IMR-90 (cell line): Measurements from ENCODE around the gene GSS. TPM values are rescaled to one million over a fixed set of nuclear protein-coding genes. Genes with fewer than 3 reads are reported as not detected.

Source experiments
- ATAC-seq: fragments of 200-7000 bp; cut with Tn5 transposase; 2 replicates; pipeline ENCODE4 v1.9.1; 2020; ENCODE audit warnings: low read depth, mild to moderate bottlenecking, moderate library complexity
- BruUV-seq: library from RNA; stranded (reverse); fragments of 400-500 nt; replicated peaks from 2 replicates; lab custom pipeline; 2021; lab: Mats Ljungman, UMichigan
- CTCF ChIA-PET: fragments of 300-600 bp; formaldehyde crosslinking; extraction: SDS; loops from one replicate; lab custom pipeline; 2021; ENCODE audit warnings: antibody characterized with exemption; lab: Yijun Ruan, JAX
- POLR2A ChIA-PET: fragments of 300-600 bp; sonication (Branson Sonifier 250); formaldehyde crosslinking; loops from one replicate; lab custom pipeline; 2022; ENCODE audit warnings: antibody characterized with exemption; ENCODE audit not compliant: unreplicated experiment; lab: Charles Lee
- DNase-seq: peaks from one replicate; pipeline ENCODE4 v3.0.0; 2013
- H2AFZ ChIP-seq: replicated peaks from 2 replicates; pipeline ENCODE3; 2013; ENCODE audit warnings: low read length, mild to moderate bottlenecking; ENCODE audit not compliant: poor library complexity
- H2AK5ac ChIP-seq: 2 replicates; pipeline ENCODE4 v1.6.1; 2013; ENCODE audit warnings: low read depth, low read length, inconsistent platforms
- H2AK9ac ChIP-seq: replicated peaks from 2 replicates; pipeline ENCODE3; 2013; ENCODE audit warnings: mild to moderate bottlenecking, low read depth, low read length, moderate library complexity; ENCODE audit not compliant: poor library complexity
- H2BK120ac ChIP-seq: 2 replicates; pipeline ENCODE4 v1.6.1; 2013; ENCODE audit warnings: low read depth, low read length, inconsistent platforms
- H2BK15ac ChIP-seq: 3 replicates; pipeline ENCODE4 v1.6.1; 2013; ENCODE audit warnings: low read depth, low read length, inconsistent platforms
- H2BK20ac ChIP-seq: 2 replicates; pipeline ENCODE4 v1.6.1; 2013; ENCODE audit warnings: low read depth, mild to moderate bottlenecking, inconsistent platforms, low read length, moderate library complexity
- H2BK5ac ChIP-seq: 2 replicates; pipeline ENCODE4 v1.6.1; 2013; ENCODE audit warnings: mild to moderate bottlenecking, low read depth, low read length, inconsistent platforms; ENCODE audit not compliant: poor library complexity, severe bottlenecking
- H3K14ac ChIP-seq: replicated peaks from 2 replicates; pipeline ENCODE4 v1.6.1; 2013; ENCODE audit warnings: low read depth, low read length, inconsistent platforms
- H3K18ac ChIP-seq: 2 replicates; pipeline ENCODE4 v1.6.1; 2013; ENCODE audit warnings: low read depth, low read length, control low read depth
- H3K23ac ChIP-seq: 2 replicates; pipeline ENCODE4 v1.6.1; 2013; ENCODE audit warnings: low read depth, low read length, inconsistent platforms
- H3K27ac ChIP-seq: 2 replicates; pipeline ENCODE4 v1.5.1; 2013; ENCODE audit warnings: mild to moderate bottlenecking, control low read depth, low read length; ENCODE audit not compliant: insufficient read depth
- H3K27me3 ChIP-seq: 2 replicates; pipeline ENCODE4 v1.6.1; 2013; ENCODE audit warnings: low read length; ENCODE audit not compliant: control insufficient read depth, insufficient read depth
- H3K36me3 ChIP-seq: 2 replicates; pipeline ENCODE4 v1.6.1; 2013; ENCODE audit warnings: low read length, mixed read lengths; ENCODE audit not compliant: control insufficient read depth, insufficient read depth
- H3K4ac ChIP-seq: 2 replicates; pipeline ENCODE4 v1.6.1; 2013; ENCODE audit warnings: low read depth, low read length, inconsistent platforms
- H3K4me1 ChIP-seq: 2 replicates; pipeline ENCODE4 v1.6.1; 2013; ENCODE audit warnings: low read length, mixed read lengths; ENCODE audit not compliant: control insufficient read depth, insufficient read depth
- H3K4me2 ChIP-seq: 2 replicates; pipeline ENCODE4 v1.6.1; 2013; ENCODE audit warnings: low read depth, mild to moderate bottlenecking, control low read depth, low read length, moderate library complexity
- H3K4me3 ChIP-seq: 2 replicates; pipeline ENCODE4 v1.5.1; 2013; ENCODE audit warnings: low read depth, mild to moderate bottlenecking, control low read depth, low read length, moderate library complexity; ENCODE audit not compliant: insufficient read depth
- H3K56ac ChIP-seq: 2 replicates; pipeline ENCODE4 v1.6.1; 2013; ENCODE audit warnings: low read length, inconsistent platforms; ENCODE audit not compliant: insufficient read depth; ENCODE audit errors: extremely low read depth
- H3K79me1 ChIP-seq, 2 experiments: 2 replicates each; pipeline ENCODE4 v1.6.1; 2013; ENCODE audit warnings: low read length in 2 of 2, inconsistent platforms in 1 of 2, low read depth in 1 of 2
- H3K9ac ChIP-seq: 2 replicates; pipeline ENCODE4 v1.6.1; 2013; ENCODE audit warnings: low read depth, low read length, control low read depth
- H3K9me1 ChIP-seq: 2 replicates; pipeline ENCODE4 v1.6.1; 2013; ENCODE audit warnings: low read length, inconsistent platforms; ENCODE audit not compliant: insufficient read depth
- H3K9me3 ChIP-seq: 2 replicates; pipeline ENCODE4 v1.6.1; 2013; ENCODE audit warnings: low read length; ENCODE audit not compliant: control insufficient read depth, insufficient read depth
- H4K20me1 ChIP-seq: 2 replicates; pipeline ENCODE4 v1.6.1; 2013; ENCODE audit warnings: low read length, inconsistent platforms; ENCODE audit not compliant: insufficient read depth
- H4K5ac ChIP-seq: 2 replicates; pipeline ENCODE4 v1.6.1; 2013; ENCODE audit warnings: mild to moderate bottlenecking, low read depth, low read length, control low read depth
- H4K8ac ChIP-seq, 2 experiments: 2 replicates each; pipeline ENCODE4 v1.6.1; 2013; ENCODE audit warnings: low read depth in 2 of 2, low read length in 2 of 2, control low read depth in 1 of 2, inconsistent platforms in 1 of 2
- H4K91ac ChIP-seq: 2 replicates; pipeline ENCODE4 v1.6.1; 2013; ENCODE audit warnings: low read depth, low read length, inconsistent platforms; ENCODE audit not compliant: insufficient read depth
- BHLHE40 ChIP-seq: fragments of 150-350 bp; IDR thresholded peaks from 2 replicates; pipeline ENCODE4 v1.6.1; 2016; ENCODE audit warnings: mild to moderate bottlenecking, low read depth, low read length
- CEBPB ChIP-seq: IDR thresholded peaks from 2 replicates; pipeline ENCODE4 v1.6.1; 2012; ENCODE audit warnings: low read depth, low read length, improper control_type of control experiment
- CHD1 ChIP-seq: IDR thresholded peaks from 2 replicates; pipeline ENCODE4 v1.6.1; 2012; ENCODE audit warnings: low read depth, low read length, improper control_type of control experiment
- ELK1 ChIP-seq: fragments of 150-350 bp; IDR thresholded peaks from 2 replicates; pipeline ENCODE4 v1.6.1; 2016; ENCODE audit warnings: low read depth, mild to moderate bottlenecking, low read length, moderate library complexity, borderline replicate concordance
- FOS ChIP-seq: fragments of 150-350 bp; IDR thresholded peaks from 2 replicates; pipeline ENCODE4 v1.6.1; 2016; ENCODE audit warnings: low read depth, low read length
- MAFK ChIP-seq: IDR thresholded peaks from 2 replicates; pipeline ENCODE4 v1.6.1; 2012; ENCODE audit warnings: low read depth, low read length, improper control_type of control experiment
- MAZ ChIP-seq: IDR thresholded peaks from 2 replicates; pipeline ENCODE4 v1.6.1; 2012; ENCODE audit warnings: low read depth, mild to moderate bottlenecking, low read length, improper control_type of control experiment, moderate library complexity, borderline replicate concordance
- MXI1 ChIP-seq: IDR thresholded peaks from 2 replicates; pipeline ENCODE4 v1.6.1; 2012; ENCODE audit warnings: low read depth, mild to moderate bottlenecking, low read length, moderate library complexity, borderline replicate concordance
- NFE2L2 ChIP-seq: fragments of 150-350 bp; IDR thresholded peaks from 2 replicates; pipeline ENCODE4 v1.6.1; 2016; ENCODE audit warnings: low read depth, mild to moderate bottlenecking, low read length
- POLR2A ChIP-seq: IDR thresholded peaks from 2 replicates; pipeline ENCODE4 v1.6.1; 2012; ENCODE audit warnings: mild to moderate bottlenecking, low read depth, low read length
- RAD21 ChIP-seq: IDR thresholded peaks from 2 replicates; pipeline ENCODE4 v1.6.1; 2012; ENCODE audit warnings: low read length, improper control_type of control experiment
- RCOR1 ChIP-seq: IDR thresholded peaks from 2 replicates; pipeline ENCODE4 v1.6.1; 2012; ENCODE audit warnings: mild to moderate bottlenecking, low read length, improper control_type of control experiment; ENCODE audit not compliant: insufficient replicate concordance
- RFX5 ChIP-seq: IDR thresholded peaks from 2 replicates; pipeline ENCODE4 v1.8.0; 2012; ENCODE audit warnings: low read depth, mild to moderate bottlenecking, low read length, moderate library complexity
- SMC3 ChIP-seq: fragments of 150-350 bp; IDR thresholded peaks from 2 replicates; pipeline ENCODE4 v1.6.1; 2016; ENCODE audit warnings: low read depth, mild to moderate bottlenecking, antibody characterized with exemption, low read length, moderate library complexity
- dilution Hi-C: fragments of 300-500 bp; cut with HindIII; formaldehyde crosslinking; loops from one replicate; pipeline ENCODE4 v1.14.3; 2018; ENCODE audit warnings: low sequenced_read_pairs; ENCODE audit not compliant: unreplicated experiment
- in situ Hi-C: fragments of 300-500 bp; cut with MboI; formaldehyde crosslinking; loops from 3 replicates; pipeline ENCODE4 v1.14.3; 2019; ENCODE audit warnings: low sequenced_read_pairs, inconsistent platforms, mixed read lengths
- intact Hi-C: fragments of 100-400 bp; cut with micrococcal nuclease; formaldehyde crosslinking; loops from 2 replicates; pipeline ENCODE4 v1.10.0; 2022
- polyA plus RNA-seq, 3 experiments: library from polyadenylated mRNA; depleted of rRNA; stranded (reverse); fragments of >200 nt; gene quantifications; 2 replicates each; pipeline ENCODE4 v1.2.3, GENCODE V29; 2012; ENCODE audit warnings: low replicate concordance in 1 of 3
- total RNA-seq: library from RNA; depleted of rRNA; stranded (reverse); fragments of >200 nt; gene quantifications from 2 replicates; pipeline ENCODE4 v1.2.3, GENCODE V29; 2012
- TF ChIP-seq, protein P1 (sequence below): fragments of 150-350 bp; IDR thresholded peaks from 2 replicates; pipeline ENCODE4 v1.6.1; 2017; ENCODE audit warnings: mild to moderate bottlenecking, antibody characterized with exemption, low read length, low read depth
- TF ChIP-seq, protein P2 (sequence below): conservative IDR thresholded peaks from 2 replicates; pipeline ENCODE4 v1.5.1; 2012; ENCODE audit warnings: mild to moderate bottlenecking, low read depth, low read length, improper control_type of control experiment

Gene GSS
- total and polyA plus RNA-seq, 2 of the 4 experiments (the other 2 are of a cell fraction) = 73.7 to 90.0 TPM

DNA sequence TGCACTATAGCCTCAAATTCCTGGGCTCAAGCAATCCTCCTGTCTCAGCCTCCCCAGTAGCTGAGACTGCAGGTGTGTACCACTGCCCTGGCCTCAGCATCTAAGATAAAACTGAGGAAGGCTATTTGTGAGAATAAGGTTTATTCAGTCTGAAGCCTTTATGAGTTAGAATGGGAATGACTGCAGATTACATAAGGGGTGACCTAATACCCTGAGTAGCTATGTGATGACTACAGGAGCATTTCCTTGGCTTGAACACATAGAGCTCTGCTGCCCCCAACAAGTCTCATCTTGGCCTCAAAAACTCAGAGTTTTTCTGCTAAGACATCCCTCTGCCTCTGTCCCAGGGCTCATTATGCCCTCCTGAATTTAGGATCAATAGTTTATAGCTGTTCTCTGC lies 7.6 kb downstream of the GSS start:
- no peak overlapping the region for H3K23ac ChIP-seq
- no peak overlapping the region for H4K5ac ChIP-seq
- peaks cover 4% of the 10 kb centered on the region for H3K4me1 ChIP-seq
- peak overlapping the region; percentile 63 for H3K4ac ChIP-seq
- POLR2A ChIA-PET = no interaction called here
- peak overlapping the region in 1 of 2 experiments; percentile 50; a peak in 1 of 4 replicates for H4K8ac ChIP-seq
- no peak overlapping the region for H3K18ac ChIP-seq
- H2AK5ac ChIP-seq = no peak overlapping the region
- no peak overlapping the region for H3K4me3 ChIP-seq
- no peak overlapping the region for H3K27ac ChIP-seq
- dilution Hi-C loops (no loop called here), intact Hi-C loops (loop anchor here (1.0 kb wide), 1 partner anchor 72 kb away; the partner anchor contains the start of gene ACSS2), in situ Hi-C loops (no loop called here)
- no peak overlapping the region for H3K56ac ChIP-seq
- peak; percentile 92 for DNase-seq
- peaks cover 2 to 19% of the 10 kb centered on the region in 2 experiments; a peak in 3 of 4 replicates for H3K79me1 ChIP-seq
- CTCF ChIA-PET = interaction anchor here (0.6 to 1.5 kb wide), 4 partner anchors 68 to 539 kb away, joined by 3 to 19 read pairs (median 4); no protein-coding TSS in a partner anchor
- TF ChIP-seq NFE2L2 = no peak
- TF ChIP-seq BHLHE40 = no peak
- no peak for TF ChIP-seq MXI1
- TF ChIP-seq CHD1 = no peak
- TF ChIP-seq POLR2A = no peak
- 0 out of 2 replicates have a peak, but pooled peaks have one; percentile 23 for TF ChIP-seq RFX5
- TF ChIP-seq ELK1 = no peak
- TF ChIP-seq SMC3 = peak; percentile 30; the same call in 1 of the 2 replicates
- TF ChIP-seq MAFK = no peak
- TF ChIP-seq, protein P1, sequence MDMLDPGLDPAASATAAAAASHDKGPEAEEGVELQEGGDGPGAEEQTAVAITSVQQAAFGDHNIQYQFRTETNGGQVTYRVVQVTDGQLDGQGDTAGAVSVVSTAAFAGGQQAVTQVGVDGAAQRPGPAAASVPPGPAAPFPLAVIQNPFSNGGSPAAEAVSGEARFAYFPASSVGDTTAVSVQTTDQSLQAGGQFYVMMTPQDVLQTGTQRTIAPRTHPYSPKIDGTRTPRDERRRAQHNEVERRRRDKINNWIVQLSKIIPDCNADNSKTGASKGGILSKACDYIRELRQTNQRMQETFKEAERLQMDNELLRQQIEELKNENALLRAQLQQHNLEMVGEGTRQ = no peak
- TF ChIP-seq, protein P2, sequence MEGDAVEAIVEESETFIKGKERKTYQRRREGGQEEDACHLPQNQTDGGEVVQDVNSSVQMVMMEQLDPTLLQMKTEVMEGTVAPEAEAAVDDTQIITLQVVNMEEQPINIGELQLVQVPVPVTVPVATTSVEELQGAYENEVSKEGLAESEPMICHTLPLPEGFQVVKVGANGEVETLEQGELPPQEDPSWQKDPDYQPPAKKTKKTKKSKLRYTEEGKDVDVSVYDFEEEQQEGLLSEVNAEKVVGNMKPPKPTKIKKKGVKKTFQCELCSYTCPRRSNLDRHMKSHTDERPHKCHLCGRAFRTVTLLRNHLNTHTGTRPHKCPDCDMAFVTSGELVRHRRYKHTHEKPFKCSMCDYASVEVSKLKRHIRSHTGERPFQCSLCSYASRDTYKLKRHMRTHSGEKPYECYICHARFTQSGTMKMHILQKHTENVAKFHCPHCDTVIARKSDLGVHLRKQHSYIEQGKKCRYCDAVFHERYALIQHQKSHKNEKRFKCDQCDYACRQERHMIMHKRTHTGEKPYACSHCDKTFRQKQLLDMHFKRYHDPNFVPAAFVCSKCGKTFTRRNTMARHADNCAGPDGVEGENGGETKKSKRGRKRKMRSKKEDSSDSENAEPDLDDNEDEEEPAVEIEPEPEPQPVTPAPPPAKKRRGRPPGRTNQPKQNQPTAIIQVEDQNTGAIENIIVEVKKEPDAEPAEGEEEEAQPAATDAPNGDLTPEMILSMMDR = peak; percentile 48
- TF ChIP-seq RCOR1 = no peak
- no peak for TF ChIP-seq MAZ
- peak; percentile 58 for TF ChIP-seq RAD21
- peak; percentile 71 for TF ChIP-seq CEBPB
- no peak for TF ChIP-seq FOS
- H2BK5ac ChIP-seq = peak overlapping the region; percentile 85
- H3K9me1 ChIP-seq = peaks cover 15% of the 10 kb centered on the region
- no peak overlapping the region for H2AK9ac ChIP-seq
- H2AFZ ChIP-seq = no peak overlapping the region
- no peak overlapping the region for H3K4me2 ChIP-seq
- peaks cover 13% of the 10 kb centered on the region for H3K36me3 ChIP-seq
- H3K9me3 ChIP-seq = no peaks in the 10 kb centered on the region
- no peak overlapping the region for H3K9ac ChIP-seq
- peak; percentile 88 for ATAC-seq
- H3K14ac ChIP-seq = peak overlapping the region; percentile 76; the same call in 1 of the 2 replicates
- 0 out of 2 replicates have a peak overlapping the region, but pooled peaks have one; percentile 24 for H2BK20ac ChIP-seq
- H2BK15ac ChIP-seq = no peak overlapping the region; the same call in 2 of the 3 replicates
- no TSS peak for BruUV-seq
- no peaks in the 10 kb centered on the region for H3K27me3 ChIP-seq
- no peaks in the 10 kb centered on the region for H4K20me1 ChIP-seq
- H2BK120ac ChIP-seq = peak overlapping the region; percentile 46
- H4K91ac ChIP-seq = no peak overlapping the region; the same call in 1 of the 2 replicates
